GM12891 (cell line): ENCODE measurements around the gene CALCB.

Experiments
- PAX5 ChIP-seq: IDR thresholded peaks from 2 replicates; pipeline ENCODE4 v1.6.1; 2011; ENCODE audit warnings: low read length, moderate library complexity, mild to moderate bottlenecking; ENCODE audit not compliant: insufficient read depth, severe bottlenecking
- POLR2A ChIP-seq: IDR thresholded peaks from 2 replicates; pipeline ENCODE4 v1.6.1; 2011; ENCODE audit warnings: low read depth, low read length, control low read depth
- POLR2AphosphoS5 ChIP-seq: IDR thresholded peaks from 2 replicates; pipeline ENCODE4 v1.6.1; 2011; ENCODE audit warnings: low read depth, low read length, control low read depth
- TAF1 ChIP-seq: IDR thresholded peaks from 2 replicates; pipeline ENCODE4 v1.6.1; 2011; ENCODE audit warnings: low read depth, low read length, control low read depth

DNA sequence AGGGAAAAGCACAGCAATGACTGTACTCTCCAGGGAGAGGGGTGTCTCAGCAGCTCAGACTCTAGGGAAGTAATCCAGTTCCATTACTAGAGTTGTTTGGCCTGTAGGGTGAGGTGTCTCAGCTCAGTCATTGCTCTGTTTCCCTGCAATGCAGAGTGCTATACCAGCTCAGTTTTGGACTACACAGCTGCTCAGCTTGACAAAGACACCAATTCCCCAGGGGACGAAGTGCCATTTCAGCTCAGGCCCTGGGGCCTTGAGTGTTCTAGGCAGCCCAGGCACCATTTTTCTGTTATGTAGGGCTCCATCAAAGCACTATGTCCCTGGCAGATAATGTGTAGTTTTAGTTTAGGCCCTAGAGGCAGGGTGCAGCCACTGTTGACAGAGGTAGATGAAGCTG lies 18.2 kb downstream of the CALCB start:
- TF ChIP-seq POLR2AphosphoS5: no peak
- no peak for TF ChIP-seq TAF1
- no peak for TF ChIP-seq POLR2A
- TF ChIP-seq PAX5: no peak
